ENCODE data around the gene SLC7A1. TPM values are rescaled to one million over a fixed set of nuclear protein-coding genes. Genes with fewer than 3 reads are reported as not detected.
"Not testable (repeated sequence)": the region's sequence is repeated elsewhere in the genome, so short reads cannot be mapped to it uniquely, and the experiment has no call there.

The SLC7A1 gene
- total RNA-seq, result 100 to 1,000 TPM; 106 to 114 TPM

- H3K27me3 Mint-ChIP-seq, result peaks cover 1% of the 10 kb centered on the region
Observed at GRCh38 chr13:29595380-29596063, at the start of gene SLC7A1. Gene SLC7A1 (minus strand): TSS chr13:29595688. CDS start chr13:29536188, 59,500 bp downstream.

GRCh38 chr13:29640665-29641064, 45.2 kb upstream of the SLC7A1 start:
- H3K27ac Mint-ChIP-seq, result no peak overlapping the region
- H3K36me3 Mint-ChIP-seq, result no peaks in the 10 kb centered on the region
- H3K4me1 Mint-ChIP-seq (ENCODE audit: low read depth), result no peaks in the 10 kb centered on the region
- no peak for DNase-seq
- CTCF ChIA-PET, result no interaction called here
- peaks cover 15% of the 10 kb centered on the region for H3K27me3 Mint-ChIP-seq
- POLR2A ChIA-PET, result no interaction called here
- no peaks in the 10 kb centered on the region for H3K9me3 Mint-ChIP-seq
- no peak overlapping the region for H3K4me3 Mint-ChIP-seq
- intact Hi-C loops (cut with micrococcal nuclease), result no loop called here

More at GRCh38 chr13:29595380-29596063, at the start of gene SLC7A1:
- Mint-ChIP-seq H3K4me3 (peak within 1 kb of the TSS; percentile 89), H3K9me3 (no peaks in the 10 kb centered on the region), H3K4me1 (ENCODE audit: low read depth) (peaks cover 45% of the 10 kb centered on the region), H3K27ac (peak within 1 kb of the TSS; percentile 97), H3K36me3 (peaks cover 27% of the 10 kb centered on the region)
- DNase-seq, result peak; percentile 90
- CTCF ChIA-PET, result interaction anchor here (1.0 to 1.9 kb wide), 3 partner anchors 87 to 517 kb away, joined by 3 to 4 read pairs (median 3); no protein-coding TSS in a partner anchor
- POLR2A ChIA-PET, result interaction anchor here (1.1 to 1.3 kb wide), 2 partner anchors 10 to 254 kb away, joined by 4 read pairs; partner anchors contain the start of gene UBL3
- intact Hi-C loops (cut with micrococcal nuclease), result loop anchor here (1.0 to 10.0 kb wide), 8 partner anchors 53 to 1609 kb away; partner anchors contain the start of genes HMGB1, HSPH1, UBL3 and USPL1

- CTCF ChIA-PET; H3K9me3 Mint-ChIP-seq; H3K27ac Mint-ChIP-seq; intact Hi-C loops (cut with micrococcal nuclease); H3K4me3 Mint-ChIP-seq; POLR2A ChIA-PET; DNase-seq; H3K36me3 Mint-ChIP-seq; H3K4me1 Mint-ChIP-seq (ENCODE audit: low read depth): not testable (repeated sequence)
- H3K27me3 Mint-ChIP-seq, result peaks cover 28% of the 10 kb centered on the region
Observed at GRCh38 chr13:29636831-29637230, 41.3 kb upstream of the SLC7A1 start.

- no peaks in the 10 kb centered on the region for H3K9me3 Mint-ChIP-seq
- CTCF ChIA-PET, result no interaction called here
- H3K4me1 Mint-ChIP-seq (ENCODE audit: low read depth), result no peaks in the 10 kb centered on the region
- DNase-seq, result no peak
- no peak overlapping the region for H3K27ac Mint-ChIP-seq
- H3K36me3 Mint-ChIP-seq, result no peaks in the 10 kb centered on the region
- peaks cover 2% of the 10 kb centered on the region for H3K27me3 Mint-ChIP-seq
- no peak overlapping the region for H3K4me3 Mint-ChIP-seq
- POLR2A ChIA-PET, result no interaction called here
- intact Hi-C loops (cut with micrococcal nuclease), result no loop called here
Observed at GRCh38 chr13:29624997-29625396, 29.5 kb upstream of the SLC7A1 start.

- POLR2A ChIA-PET, result no interaction called here
- H3K27ac Mint-ChIP-seq, result no peak overlapping the region
- H3K4me3 Mint-ChIP-seq, result no peak overlapping the region
- H3K9me3 Mint-ChIP-seq, result peaks cover 3% of the 10 kb centered on the region
- no peaks in the 10 kb centered on the region for H3K4me1 Mint-ChIP-seq (ENCODE audit: low read depth)
- intact Hi-C loops (cut with micrococcal nuclease), result no loop called here
- DNase-seq, result no peak
- peaks cover 10% of the 10 kb centered on the region for H3K27me3 Mint-ChIP-seq
- CTCF ChIA-PET, result no interaction called here
- no peaks in the 10 kb centered on the region for H3K36me3 Mint-ChIP-seq
Observed at GRCh38 chr13:29621841-29622240, 26.4 kb upstream of the SLC7A1 start.

GRCh38 chr13:29621051-29621800, 25.7 kb upstream of the SLC7A1 start:
- no peak for DNase-seq
- intact Hi-C loops (cut with micrococcal nuclease), result no loop called here
- peaks cover 3% of the 10 kb centered on the region for H3K9me3 Mint-ChIP-seq
- no peaks in the 10 kb centered on the region for H3K4me1 Mint-ChIP-seq (ENCODE audit: low read depth)
- no peaks in the 10 kb centered on the region for H3K36me3 Mint-ChIP-seq
- POLR2A ChIA-PET, result no interaction called here
- H3K4me3 Mint-ChIP-seq, result no peak overlapping the region
- no peak overlapping the region for H3K27ac Mint-ChIP-seq
- CTCF ChIA-PET, result no interaction called here
- H3K27me3 Mint-ChIP-seq, result peaks cover 12% of the 10 kb centered on the region

GRCh38 chr13:29619995-29620394, 24.5 kb upstream of the SLC7A1 start:
- ChIA-PET POLR2A (no interaction called here), CTCF (no interaction called here)
- no peak for DNase-seq
- Mint-ChIP-seq H3K4me1 (ENCODE audit: low read depth) (no peaks in the 10 kb centered on the region), H3K36me3 (no peaks in the 10 kb centered on the region), H3K9me3 (peaks cover 3% of the 10 kb centered on the region), H3K27me3 (peaks cover 20% of the 10 kb centered on the region), H3K4me3 (no peak overlapping the region), H3K27ac (no peak overlapping the region)
- intact Hi-C loops (cut with micrococcal nuclease), result no loop called here

- Mint-ChIP-seq H3K36me3 (no peaks in the 10 kb centered on the region), H3K27me3 (peaks cover 45% of the 10 kb centered on the region), H3K4me1 (ENCODE audit: low read depth) (no peaks in the 10 kb centered on the region), H3K4me3 (no peak overlapping the region), H3K9me3 (peaks cover 2% of the 10 kb centered on the region), H3K27ac (no peak overlapping the region)
- POLR2A ChIA-PET, result no interaction called here
- intact Hi-C loops (cut with micrococcal nuclease), result no loop called here
- no peak for DNase-seq
- CTCF ChIA-PET, result no interaction called here
Observed at GRCh38 chr13:29613101-29613500, 17.6 kb upstream of the SLC7A1 start.

GRCh38 chr13:29607465-29607864, 12.0 kb upstream of the SLC7A1 start:
- POLR2A ChIA-PET, result no interaction called here
- Mint-ChIP-seq H3K36me3 (no peaks in the 10 kb centered on the region), H3K9me3 (no peaks in the 10 kb centered on the region), H3K27ac (no peak overlapping the region), H3K4me1 (ENCODE audit: low read depth) (no peaks in the 10 kb centered on the region), H3K4me3 (no peak overlapping the region), H3K27me3 (peaks cover 17% of the 10 kb centered on the region)
- CTCF ChIA-PET, result no interaction called here
- intact Hi-C loops (cut with micrococcal nuclease), result no loop called here
- DNase-seq, result no peak

GRCh38 chr13:29605860-29606526, 10.5 kb upstream of the SLC7A1 start:
- DNase-seq, result no peak
- peaks cover 9% of the 10 kb centered on the region for H3K27me3 Mint-ChIP-seq
- no peaks in the 10 kb centered on the region for H3K9me3 Mint-ChIP-seq
- no peak overlapping the region for H3K4me3 Mint-ChIP-seq
- ChIA-PET CTCF (interaction anchor here (0.9 kb wide), 1 partner anchor 108 kb away, joined by 3 read pairs; no protein-coding TSS in a partner anchor), POLR2A (no interaction called here)
- no peaks in the 10 kb centered on the region for H3K36me3 Mint-ChIP-seq
- H3K4me1 Mint-ChIP-seq (ENCODE audit: low read depth), result no peaks in the 10 kb centered on the region
- intact Hi-C loops (cut with micrococcal nuclease), result no loop called here
- H3K27ac Mint-ChIP-seq, result no peak overlapping the region

- CTCF ChIA-PET, result no interaction called here
- intact Hi-C loops (cut with micrococcal nuclease), result loop anchor here (10.0 kb wide), 3 partner anchors 866 to 1606 kb away; partner anchors contain the start of genes HMGB1 and HSPH1
Observed at GRCh38 chr13:29598321-29598720, 2.8 kb upstream of the SLC7A1 start.

GRCh38 chr13:29597706-29598105, 2.2 kb upstream of the SLC7A1 start:
- H3K4me3 Mint-ChIP-seq, result no peak overlapping the region
- ChIA-PET POLR2A (no interaction called here), CTCF (no interaction called here)
- intact Hi-C loops (cut with micrococcal nuclease), result loop anchor here (10.0 kb wide), 3 partner anchors 867 to 1607 kb away; partner anchors contain the start of genes HMGB1 and HSPH1
- H3K36me3 Mint-ChIP-seq, result peaks cover 15% of the 10 kb centered on the region
- peaks cover 2% of the 10 kb centered on the region for H3K27me3 Mint-ChIP-seq
- H3K27ac Mint-ChIP-seq, result no peak overlapping the region
- no peaks in the 10 kb centered on the region for H3K9me3 Mint-ChIP-seq
- H3K4me1 Mint-ChIP-seq (ENCODE audit: low read depth), result peaks cover 26% of the 10 kb centered on the region
- DNase-seq, result no peak

More at GRCh38 chr13:29598321-29598720, 2.8 kb upstream of the SLC7A1 start:
- DNase-seq, result no peak
- Mint-ChIP-seq H3K9me3 (no peaks in the 10 kb centered on the region), H3K4me3 (no peak overlapping the region), H3K27me3 (peaks cover 2% of the 10 kb centered on the region), H3K36me3 (peaks cover 11% of the 10 kb centered on the region), H3K27ac (no peak overlapping the region), H3K4me1 (ENCODE audit: low read depth) (peaks cover 20% of the 10 kb centered on the region)
- POLR2A ChIA-PET, result no interaction called here

Data from activated CD4-positive, alpha-beta memory T cell treated with anti-CD3 and anti-CD28 coated beads for 36 hours (primary cell).